DMS 273 (cell line): ENCODE measurements around the gene SOAT2.
A peak's percentile ranks its signal among the peaks of the same experiment; 100 is the strongest.

Experiments used
- DNase-seq: peaks from one replicate; lab custom pipeline; 2025; ENCODE audit not compliant: unreplicated experiment; lab: John Stamatoyannopoulos, UW

Gene SOAT2

GRCh38 chr12:53064613-53065436, 38.5 kb upstream of the SOAT2 start:
- no peak for DNase-seq

- DNase-seq = no peak
Observed at GRCh38 chr12:53065470-53065869, 37.8 kb upstream of the SOAT2 start.

GRCh38 chr12:53065975-53066931, 37.0 kb upstream of the SOAT2 start:
- peak; percentile 82 for DNase-seq

- no peak for DNase-seq
Observed at GRCh38 chr12:53067074-53067992, 36.0 kb upstream of the SOAT2 start.

GRCh38 chr12:53067993-53068770, 35.1 kb upstream of the SOAT2 start:
- DNase-seq = no peak

GRCh38 chr12:53068811-53069585, 34.3 kb upstream of the SOAT2 start:
- no peak for DNase-seq

- DNase-seq = no peak
Observed at GRCh38 chr12:53069621-53070410, 33.5 kb upstream of the SOAT2 start.

- no peak for DNase-seq
Observed at GRCh38 chr12:53070877-53071492, 32.3 kb upstream of the SOAT2 start.

GRCh38 chr12:53071591-53072551, 31.4 kb upstream of the SOAT2 start:
- peak; percentile 40 for DNase-seq

GRCh38 chr12:53073881-53074280, 29.4 kb upstream of the SOAT2 start:
- no peak for DNase-seq

- no peak for DNase-seq
Observed at GRCh38 chr12:53074283-53074998, 28.8 kb upstream of the SOAT2 start.

- DNase-seq = no peak
Observed at GRCh38 chr12:53074999-53075370, 28.3 kb upstream of the SOAT2 start.

- no peak for DNase-seq
Observed at GRCh38 chr12:53076461-53076860, 26.8 kb upstream of the SOAT2 start.

GRCh38 chr12:53077030-53077429, 26.3 kb upstream of the SOAT2 start:
- no peak for DNase-seq

GRCh38 chr12:53078425-53079225, 24.7 kb upstream of the SOAT2 start:
- DNase-seq = peak; percentile 63
